Ascending aorta (tissue), 2 donors: ENCODE results near the gene PDZD2. TPM values are rescaled to one million over a fixed set of nuclear protein-coding genes. Genes with fewer than 3 reads are reported as not detected.

ENCODE experiments used
- DNase-seq, 2 donors: peaks; one replicate each; pipeline ENCODE4 v3.0.0-alpha.2; 2019; ENCODE audit warnings: low spot score in 2 of 2
- H3K27ac ChIP-seq, 2 donors: fragments of 200-600 bp; sonication (generic); one replicate each; pipeline ENCODE4 v1.5.1; 2016 to 2017; ENCODE audit warnings: mild to moderate bottlenecking in 1 of 2
- H3K27me3 ChIP-seq: fragments of 200-600 bp; sonication (generic); one replicate; pipeline ENCODE4 v1.5.1; 2017
- H3K36me3 ChIP-seq, 2 donors: fragments of 200-600 bp; sonication (generic); one replicate each; pipeline ENCODE4 v1.5.1; 2016
- H3K4me1 ChIP-seq, 2 donors: fragments of 200-600 bp; sonication (generic); one replicate each; pipeline ENCODE4 v1.5.1; 2016 to 2017; ENCODE audit warnings: mild to moderate bottlenecking in 1 of 2
- H3K4me3 ChIP-seq, 2 donors: fragments of 200-600 bp; sonication (generic); one replicate each; pipeline ENCODE4 v1.5.1; 2016 to 2017; ENCODE audit warnings: mild to moderate bottlenecking in 1 of 2
- H3K9me3 ChIP-seq, 2 donors: fragments of 200-600 bp; sonication (generic); one replicate each; pipeline ENCODE4 v1.5.1; 2016
- intact Hi-C: fragments of 100-400 bp; cut with DNase I; formaldehyde crosslinking; loops from one replicate; pipeline ENCODE4 v1.15.1; 2023
- total RNA-seq: library from RNA; depleted of rRNA; stranded (reverse); fragments of >200 nt; gene quantifications from one replicate; pipeline ENCODE4 v1.1.0, GENCODE V29; 2016
- TF ChIP-seq, protein P1 (sequence below), 3 experiments: fragments of 200-600 bp in 2 of 3; fragments of 450-650 bp in 1 of 3; sonication (generic) in 2 of 3; IDR thresholded peaks; one replicate each; pipeline ENCODE4 v1.5.1; 2016 to 2019; ENCODE audit warnings: antibody characterized with exemption in 3 of 3, mild to moderate bottlenecking in 1 of 3, moderate library complexity in 1 of 3

PDZD2 gene
- total RNA-seq, 1 donor from 2014 or later = 8.1 TPM

- intact Hi-C loops = loop anchor here (10.0 kb wide), 1 partner anchor 112 kb away; no protein-coding TSS in a partner anchor
- H3K4me1 ChIP-seq = no peaks in the 10 kb centered on the region
- no peak overlapping the region for H3K27ac ChIP-seq
- no peak overlapping the region for H3K4me3 ChIP-seq
- H3K36me3 ChIP-seq = no peaks in the 10 kb centered on the region
- no peaks in the 10 kb centered on the region for H3K9me3 ChIP-seq
- TF ChIP-seq, protein P1, sequence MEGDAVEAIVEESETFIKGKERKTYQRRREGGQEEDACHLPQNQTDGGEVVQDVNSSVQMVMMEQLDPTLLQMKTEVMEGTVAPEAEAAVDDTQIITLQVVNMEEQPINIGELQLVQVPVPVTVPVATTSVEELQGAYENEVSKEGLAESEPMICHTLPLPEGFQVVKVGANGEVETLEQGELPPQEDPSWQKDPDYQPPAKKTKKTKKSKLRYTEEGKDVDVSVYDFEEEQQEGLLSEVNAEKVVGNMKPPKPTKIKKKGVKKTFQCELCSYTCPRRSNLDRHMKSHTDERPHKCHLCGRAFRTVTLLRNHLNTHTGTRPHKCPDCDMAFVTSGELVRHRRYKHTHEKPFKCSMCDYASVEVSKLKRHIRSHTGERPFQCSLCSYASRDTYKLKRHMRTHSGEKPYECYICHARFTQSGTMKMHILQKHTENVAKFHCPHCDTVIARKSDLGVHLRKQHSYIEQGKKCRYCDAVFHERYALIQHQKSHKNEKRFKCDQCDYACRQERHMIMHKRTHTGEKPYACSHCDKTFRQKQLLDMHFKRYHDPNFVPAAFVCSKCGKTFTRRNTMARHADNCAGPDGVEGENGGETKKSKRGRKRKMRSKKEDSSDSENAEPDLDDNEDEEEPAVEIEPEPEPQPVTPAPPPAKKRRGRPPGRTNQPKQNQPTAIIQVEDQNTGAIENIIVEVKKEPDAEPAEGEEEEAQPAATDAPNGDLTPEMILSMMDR (IDR thresholded peaks at IDR 0.05) = no peak
- DNase-seq = no peak
- no peaks in the 10 kb centered on the region for H3K27me3 ChIP-seq
These were observed 138.2 kb downstream of the PDZD2 start for GRCh38 chr5:31776976-31777651.

GRCh38 chr5:31781772-31782171 lies 142.8 kb downstream of the PDZD2 start:
- Histone ChIP-seq H3K27ac (no peak overlapping the region), H3K4me1 (no peaks in the 10 kb centered on the region), H3K27me3 (no peaks in the 10 kb centered on the region), H3K4me3 (no peak overlapping the region), H3K9me3 (no peaks in the 10 kb centered on the region), H3K36me3 (no peaks in the 10 kb centered on the region)
- TF ChIP-seq, protein P1 (IDR thresholded peaks at IDR 0.05) = no peak
- intact Hi-C loops = no loop called here
- DNase-seq = no peak

DNA sequence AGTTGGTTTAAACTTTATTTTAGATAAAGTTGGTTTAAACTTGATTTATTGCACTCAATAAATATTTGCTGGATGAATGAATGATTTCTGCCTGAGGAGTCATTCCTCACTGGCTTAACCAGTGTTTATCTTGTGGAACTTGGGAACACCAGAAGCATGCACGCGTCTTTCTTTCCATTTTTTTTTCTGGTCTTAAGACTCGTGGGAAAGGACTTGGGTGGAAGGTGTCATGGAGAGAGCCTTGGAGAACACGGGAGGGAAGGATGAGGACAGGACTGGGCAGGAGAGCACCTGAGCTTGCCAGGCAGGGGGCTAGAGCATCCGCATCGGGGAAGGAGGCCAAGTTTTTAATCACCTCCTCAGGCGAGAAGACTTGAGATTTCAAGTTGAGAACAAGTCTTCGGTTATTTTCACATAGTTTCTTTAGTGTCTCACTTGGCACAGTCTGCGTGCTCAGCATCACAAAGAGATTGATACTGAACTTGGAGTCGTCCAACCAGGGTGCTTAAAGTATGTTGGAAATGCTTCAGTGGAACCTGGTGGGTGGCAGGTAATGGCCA lies 144.2 kb downstream of the PDZD2 start:
- Histone ChIP-seq H3K27ac (no peak overlapping the region), H3K27me3 (no peaks in the 10 kb centered on the region), H3K4me3 (no peak overlapping the region), H3K4me1 (no peaks in the 10 kb centered on the region), H3K9me3 (no peaks in the 10 kb centered on the region), H3K36me3 (no peaks in the 10 kb centered on the region)
- DNase-seq = no peak
- intact Hi-C loops = no loop called here
- TF ChIP-seq, protein P1 (IDR thresholded peaks at IDR 0.05) = no peak

GRCh38 chr5:31783731-31784130 lies 144.8 kb downstream of the PDZD2 start:
- no peaks in the 10 kb centered on the region for H3K9me3 ChIP-seq
- no peak for DNase-seq
- H3K36me3 ChIP-seq = no peaks in the 10 kb centered on the region
- H3K4me1 ChIP-seq = no peaks in the 10 kb centered on the region
- TF ChIP-seq, protein P1 (IDR thresholded peaks at IDR 0.05) = no peak
- H3K27me3 ChIP-seq = no peaks in the 10 kb centered on the region
- intact Hi-C loops = no loop called here
- H3K4me3 ChIP-seq = no peak overlapping the region
- H3K27ac ChIP-seq = no peak overlapping the region

DNA sequence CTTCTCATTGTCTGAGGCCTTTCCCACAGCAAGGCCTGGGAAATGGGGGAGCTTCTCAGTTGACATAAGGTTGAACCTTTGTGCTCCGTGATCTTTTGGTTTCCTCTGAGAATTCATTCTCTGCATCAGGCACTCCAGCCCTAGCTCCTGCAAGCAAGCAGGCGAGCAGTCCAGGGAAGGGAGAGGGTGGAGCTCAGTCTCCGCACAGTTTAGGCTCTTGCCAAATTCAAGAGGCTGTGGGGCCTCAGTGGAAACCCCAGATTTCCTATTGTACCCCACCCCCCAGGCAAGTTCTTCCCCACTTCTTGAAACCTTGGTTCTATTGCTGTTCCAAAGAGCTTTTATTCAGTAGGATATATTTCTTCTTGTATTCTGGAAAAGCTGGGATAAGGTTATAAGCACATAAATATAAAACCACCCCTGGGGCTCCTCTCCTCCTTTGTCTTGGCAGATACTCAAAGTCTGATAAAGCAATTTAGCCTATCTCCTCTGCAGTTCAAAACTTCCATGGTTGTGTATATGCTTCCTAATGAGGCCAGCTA lies 147.2 kb downstream of the PDZD2 start:
- Histone ChIP-seq H3K4me1 (no peaks in the 10 kb centered on the region), H3K4me3 (no peak overlapping the region), H3K36me3 (no peaks in the 10 kb centered on the region), H3K27me3 (no peaks in the 10 kb centered on the region), H3K9me3 (no peaks in the 10 kb centered on the region), H3K27ac (no peak overlapping the region)
- intact Hi-C loops = no loop called here
- no peak for DNase-seq
- TF ChIP-seq, protein P1 (IDR thresholded peaks at IDR 0.05) = no peak
